Osteoblast (primary cell): ENCODE data around the gene MLXIP. TPM values are rescaled to one million over a fixed set of nuclear protein-coding genes. Genes with fewer than 3 reads are reported as not detected.

Source experiments
- DNase-seq: peaks from one replicate; pipeline ENCODE4 v3.0.0; 2011; ENCODE audit warnings: low spot score, mixed read lengths; ENCODE audit not compliant: insufficient read length; ENCODE audit errors: missing footprints
- H2AFZ ChIP-seq: 2 replicates; pipeline ENCODE4 v1.6.0; 2011; ENCODE audit warnings: mild to moderate bottlenecking, low read length
- H3K27ac ChIP-seq: 2 replicates; pipeline ENCODE4 v1.5.1; 2011; ENCODE audit warnings: mild to moderate bottlenecking, low read depth, low read length, moderate library complexity
- H3K27me3 ChIP-seq: 2 replicates; pipeline ENCODE4 v1.6.0; 2012; ENCODE audit warnings: mild to moderate bottlenecking, control low read depth, inconsistent platforms, low read length, moderate library complexity; ENCODE audit not compliant: insufficient read depth
- H3K36me3 ChIP-seq: 2 replicates; pipeline ENCODE4 v1.5.1; 2011; ENCODE audit warnings: mild to moderate bottlenecking, low read length, control low read depth, moderate library complexity; ENCODE audit not compliant: insufficient read depth
- H3K4me1 ChIP-seq: 2 replicates; pipeline ENCODE4 v1.5.1; 2011; ENCODE audit warnings: mild to moderate bottlenecking, low read length, control low read depth, moderate library complexity; ENCODE audit not compliant: insufficient read depth
- H3K4me2 ChIP-seq: 2 replicates; pipeline ENCODE4 v1.6.0; 2011; ENCODE audit warnings: mild to moderate bottlenecking, low read length; ENCODE audit not compliant: insufficient read depth
- H3K4me3 ChIP-seq: fragments of 200-600 bp; sonication (generic); 3 replicates; pipeline ENCODE4 v1.5.1; 2012; ENCODE audit warnings: mild to moderate bottlenecking, low read length, inconsistent platforms; ENCODE audit not compliant: insufficient read depth
- H3K79me2 ChIP-seq: 2 replicates; pipeline ENCODE4 v1.6.0; 2012; ENCODE audit warnings: mild to moderate bottlenecking, low read length, control low read depth, inconsistent platforms; ENCODE audit not compliant: insufficient read depth
- H3K9me3 ChIP-seq: 2 replicates; pipeline ENCODE4 v1.5.1; 2011; ENCODE audit warnings: low read depth, low read length, control low read depth
- H4K20me1 ChIP-seq: 2 replicates; pipeline ENCODE4 v1.6.0; 2012; ENCODE audit warnings: mild to moderate bottlenecking, low read length, control low read depth; ENCODE audit not compliant: insufficient read depth
- CTCF ChIP-seq: IDR thresholded peaks from 2 replicates; pipeline ENCODE4 v1.5.1; 2011; ENCODE audit warnings: mild to moderate bottlenecking, low read depth, low read length, moderate library complexity; ENCODE audit errors: extremely low read depth
- total RNA-seq: library from RNA; depleted of rRNA; stranded (reverse); fragments of >200 nt; gene quantifications from 2 replicates; pipeline ENCODE4 v1.2.3, GENCODE V29; 2012

The MLXIP gene
- total RNA-seq, 1 donor = 14.1 TPM

DNA sequence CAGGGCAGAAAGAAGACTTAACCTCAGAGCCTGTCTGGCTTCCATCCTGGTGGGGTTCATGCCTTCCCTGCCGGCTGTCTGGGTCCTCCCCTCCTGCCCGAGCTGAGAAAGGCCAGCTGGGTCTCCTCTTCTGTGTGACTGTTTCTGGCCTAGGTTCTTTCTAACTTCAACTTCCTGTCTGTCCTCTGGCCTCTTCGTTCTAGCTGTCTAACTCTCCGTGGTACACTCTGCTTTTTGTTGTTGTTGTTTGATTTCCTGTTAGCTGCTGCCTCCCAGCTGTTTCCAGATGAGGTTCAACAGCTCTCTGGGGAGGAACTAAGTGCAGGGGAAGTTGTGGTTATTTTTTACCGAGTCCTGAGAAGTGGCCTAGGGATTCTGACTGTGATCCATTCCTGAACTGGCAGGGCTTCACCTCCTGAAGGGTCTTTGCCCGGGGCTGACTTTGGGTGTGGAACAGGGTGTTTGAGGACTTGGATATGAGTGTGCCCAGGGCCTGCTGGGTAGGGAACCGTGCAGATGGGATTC lies 3.2 kb downstream of the MLXIP start:
- Histone ChIP-seq H3K27me3 (no peaks in the 10 kb centered on the region), H3K27ac (peak overlapping the region; percentile 83), H3K4me1 (peaks cover 32% of the 10 kb centered on the region), H3K9me3 (no peaks in the 10 kb centered on the region), H3K4me2 (peak overlapping the region; percentile 96), H3K36me3 (peaks cover 7% of the 10 kb centered on the region), H3K79me2 (peaks cover 73% of the 10 kb centered on the region), H4K20me1 (peaks cover 40% of the 10 kb centered on the region), H2AFZ (no peak overlapping the region), H3K4me3 (peak overlapping the region; percentile 82)
- TF ChIP-seq CTCF = no peak
- peak; percentile 80 for DNase-seq

- peaks cover 38% of the 10 kb centered on the region for H3K4me1 ChIP-seq
- no peak for DNase-seq
- no peaks in the 10 kb centered on the region for H3K27me3 ChIP-seq
- no peaks in the 10 kb centered on the region for H3K9me3 ChIP-seq
- no peak overlapping the region for H3K4me3 ChIP-seq
- no peak for TF ChIP-seq CTCF
- no peak overlapping the region for H2AFZ ChIP-seq
- peaks cover 7% of the 10 kb centered on the region for H3K36me3 ChIP-seq
- H3K79me2 ChIP-seq = peaks cover 83% of the 10 kb centered on the region
- H3K27ac ChIP-seq = no peak overlapping the region
- peaks cover 40% of the 10 kb centered on the region for H4K20me1 ChIP-seq
- peak overlapping the region; percentile 96 for H3K4me2 ChIP-seq
Measured at GRCh38 chr12:122082621-122083356, 4.2 kb downstream of the MLXIP start.

DNA sequence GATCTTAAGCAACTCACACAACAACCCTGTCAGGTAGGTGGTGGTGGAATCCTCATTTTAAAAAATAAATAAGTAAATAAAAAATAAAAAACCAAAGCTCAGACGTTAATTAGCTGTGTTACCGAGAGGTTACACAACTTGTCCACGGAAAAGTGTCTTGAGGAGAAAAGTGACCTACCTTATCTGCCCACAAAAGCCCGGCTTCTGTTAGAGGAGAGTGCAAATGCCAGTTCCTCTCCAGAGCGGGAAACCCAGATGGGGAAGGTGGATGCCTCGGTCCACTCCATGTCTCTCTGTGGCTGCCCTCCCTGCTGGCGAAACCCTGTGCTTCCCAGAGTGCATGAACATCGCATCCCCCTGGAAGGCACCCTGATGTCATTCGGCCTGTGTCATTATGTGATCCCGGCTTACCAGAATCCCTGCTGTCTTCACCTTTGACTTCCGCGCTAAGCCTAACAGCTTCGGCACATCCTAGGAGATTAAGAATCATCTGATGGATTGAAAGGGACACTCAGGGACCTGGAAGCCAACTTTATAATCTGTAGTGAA lies 6.4 kb downstream of the MLXIP start:
- H2AFZ ChIP-seq = no peak overlapping the region
- no peak overlapping the region for H3K4me2 ChIP-seq
- no peak for DNase-seq
- H3K4me1 ChIP-seq = peaks cover 48% of the 10 kb centered on the region
- peaks cover 7% of the 10 kb centered on the region for H3K36me3 ChIP-seq
- H3K4me3 ChIP-seq = no peak overlapping the region
- TF ChIP-seq CTCF = no peak
- H4K20me1 ChIP-seq = peaks cover 34% of the 10 kb centered on the region
- no peaks in the 10 kb centered on the region for H3K9me3 ChIP-seq
- peaks cover 90% of the 10 kb centered on the region for H3K79me2 ChIP-seq
- no peak overlapping the region for H3K27ac ChIP-seq
- no peaks in the 10 kb centered on the region for H3K27me3 ChIP-seq

DNA sequence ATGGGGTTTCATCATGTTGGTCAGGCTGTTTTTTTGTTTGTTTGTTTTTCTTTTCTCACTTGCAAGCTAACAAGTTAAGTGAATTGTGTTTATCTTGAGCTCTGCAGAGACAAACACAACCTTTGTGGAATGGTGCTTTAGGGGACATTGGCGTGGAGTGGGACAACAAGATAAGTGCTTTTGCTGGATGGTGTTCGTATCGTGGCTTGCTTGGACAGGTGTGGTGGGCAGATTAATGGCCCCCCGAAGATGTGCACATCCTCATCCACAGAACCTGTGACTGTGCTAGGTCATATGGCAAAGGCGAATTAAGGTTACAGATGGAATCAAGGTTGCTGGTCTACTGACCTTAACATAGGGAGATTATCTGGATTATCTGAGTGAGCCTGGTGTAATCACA lies 7.0 kb downstream of the MLXIP start:
- H3K36me3 ChIP-seq = peaks cover 7% of the 10 kb centered on the region
- no peak overlapping the region for H3K4me3 ChIP-seq
- H3K79me2 ChIP-seq = peaks cover 86% of the 10 kb centered on the region
- no peak overlapping the region for H3K27ac ChIP-seq
- H3K4me1 ChIP-seq = peaks cover 48% of the 10 kb centered on the region
- no peak for DNase-seq
- peaks cover 28% of the 10 kb centered on the region for H4K20me1 ChIP-seq
- no peak overlapping the region for H2AFZ ChIP-seq
- H3K9me3 ChIP-seq = no peaks in the 10 kb centered on the region
- no peak overlapping the region for H3K4me2 ChIP-seq
- H3K27me3 ChIP-seq = no peaks in the 10 kb centered on the region
- TF ChIP-seq CTCF = no peak
